ENCODE measurements around the gene ERGIC3.

- TF ChIP-seq CREB5 (CRISPR knock-in tag; IDR thresholded peaks at IDR 0.05; ENCODE audit: low read depth) = no peak
- TF ChIP-seq RARB (CRISPR knock-in tag; IDR thresholded peaks at IDR 0.05) = no peak
- no peak for TF ChIP-seq TSHZ2 (CRISPR knock-in tag; IDR thresholded peaks at IDR 0.05)
- no peak for TF ChIP-seq ZFP3 (CRISPR knock-in tag; IDR thresholded peaks at IDR 0.05)
- no peak for TF ChIP-seq CSRNP3 (CRISPR knock-in tag; IDR thresholded peaks at IDR 0.05)
These were observed 24.8 kb upstream of the ERGIC3 start for GRCh38 chr20:35517125-35517524.
